ENCODE data around the gene FYN.

- TF ChIP-seq CTCF (IDR thresholded peaks at IDR 0.05): no peak
- TF ChIP-seq POLR2A (IDR thresholded peaks at IDR 0.05): no peak
Measured at GRCh38 chr6:111920578-111920977, 47.3 kb upstream of the FYN start.
